HL-60 (cell line): ENCODE measurements around the gene ABHD8.

ENCODE experiments used
- GABPA ChIP-seq: IDR thresholded peaks from 2 replicates; pipeline ENCODE4 v1.6.1; 2012; ENCODE audit warnings: low read depth
- SPI1 ChIP-seq: IDR thresholded peaks from 2 replicates; pipeline ENCODE4 v1.6.1; 2012; ENCODE audit warnings: low read depth, mild to moderate bottlenecking, borderline replicate concordance
- TF ChIP-seq, protein P1 (sequence below): IDR thresholded peaks from one replicate; pipeline ENCODE4 v1.5.1; 2011; ENCODE audit warnings: low read length, control low read depth, inconsistent platforms; ENCODE audit not compliant: insufficient read depth
- TF ChIP-seq, protein P2 (sequence below): IDR thresholded peaks from 2 replicates; pipeline ENCODE4 v1.6.1; 2012; ENCODE audit warnings: low read depth; ENCODE audit not compliant: insufficient replicate concordance

DNA sequence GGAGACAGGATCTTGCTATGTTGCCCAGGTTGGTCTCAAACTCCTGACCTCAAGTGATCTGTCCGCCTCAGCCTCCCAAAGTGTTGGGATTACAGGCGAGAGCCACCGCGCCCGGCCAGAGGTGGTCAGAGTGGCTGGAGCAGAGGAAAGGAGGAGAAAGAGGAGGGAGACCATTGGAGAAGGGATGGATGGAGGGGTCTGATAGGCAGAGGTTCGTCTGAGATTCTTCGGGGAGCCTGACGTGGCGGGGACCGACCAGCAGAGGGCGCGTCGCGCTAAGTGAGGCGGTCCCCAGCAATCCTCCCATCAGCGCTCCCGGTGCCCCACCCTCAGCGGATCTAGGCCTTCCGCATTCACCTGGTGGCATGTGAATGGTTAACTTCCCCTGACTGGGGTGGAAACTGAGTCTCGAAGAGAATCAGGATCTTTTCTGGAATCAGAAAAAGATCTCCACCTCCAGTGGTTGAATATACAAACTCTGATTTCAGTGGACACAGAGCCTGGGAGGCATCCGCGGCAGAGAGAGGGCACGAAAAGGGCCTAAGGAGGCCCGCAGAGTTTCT lies 43.0 kb upstream of the ABHD8 start:
- TF ChIP-seq, protein P1, sequence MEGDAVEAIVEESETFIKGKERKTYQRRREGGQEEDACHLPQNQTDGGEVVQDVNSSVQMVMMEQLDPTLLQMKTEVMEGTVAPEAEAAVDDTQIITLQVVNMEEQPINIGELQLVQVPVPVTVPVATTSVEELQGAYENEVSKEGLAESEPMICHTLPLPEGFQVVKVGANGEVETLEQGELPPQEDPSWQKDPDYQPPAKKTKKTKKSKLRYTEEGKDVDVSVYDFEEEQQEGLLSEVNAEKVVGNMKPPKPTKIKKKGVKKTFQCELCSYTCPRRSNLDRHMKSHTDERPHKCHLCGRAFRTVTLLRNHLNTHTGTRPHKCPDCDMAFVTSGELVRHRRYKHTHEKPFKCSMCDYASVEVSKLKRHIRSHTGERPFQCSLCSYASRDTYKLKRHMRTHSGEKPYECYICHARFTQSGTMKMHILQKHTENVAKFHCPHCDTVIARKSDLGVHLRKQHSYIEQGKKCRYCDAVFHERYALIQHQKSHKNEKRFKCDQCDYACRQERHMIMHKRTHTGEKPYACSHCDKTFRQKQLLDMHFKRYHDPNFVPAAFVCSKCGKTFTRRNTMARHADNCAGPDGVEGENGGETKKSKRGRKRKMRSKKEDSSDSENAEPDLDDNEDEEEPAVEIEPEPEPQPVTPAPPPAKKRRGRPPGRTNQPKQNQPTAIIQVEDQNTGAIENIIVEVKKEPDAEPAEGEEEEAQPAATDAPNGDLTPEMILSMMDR: peak; percentile 98
- TF ChIP-seq GABPA (no peak), SPI1 (peak; percentile 12; the same call in 1 of the 2 replicates)
- TF ChIP-seq, protein P2, sequence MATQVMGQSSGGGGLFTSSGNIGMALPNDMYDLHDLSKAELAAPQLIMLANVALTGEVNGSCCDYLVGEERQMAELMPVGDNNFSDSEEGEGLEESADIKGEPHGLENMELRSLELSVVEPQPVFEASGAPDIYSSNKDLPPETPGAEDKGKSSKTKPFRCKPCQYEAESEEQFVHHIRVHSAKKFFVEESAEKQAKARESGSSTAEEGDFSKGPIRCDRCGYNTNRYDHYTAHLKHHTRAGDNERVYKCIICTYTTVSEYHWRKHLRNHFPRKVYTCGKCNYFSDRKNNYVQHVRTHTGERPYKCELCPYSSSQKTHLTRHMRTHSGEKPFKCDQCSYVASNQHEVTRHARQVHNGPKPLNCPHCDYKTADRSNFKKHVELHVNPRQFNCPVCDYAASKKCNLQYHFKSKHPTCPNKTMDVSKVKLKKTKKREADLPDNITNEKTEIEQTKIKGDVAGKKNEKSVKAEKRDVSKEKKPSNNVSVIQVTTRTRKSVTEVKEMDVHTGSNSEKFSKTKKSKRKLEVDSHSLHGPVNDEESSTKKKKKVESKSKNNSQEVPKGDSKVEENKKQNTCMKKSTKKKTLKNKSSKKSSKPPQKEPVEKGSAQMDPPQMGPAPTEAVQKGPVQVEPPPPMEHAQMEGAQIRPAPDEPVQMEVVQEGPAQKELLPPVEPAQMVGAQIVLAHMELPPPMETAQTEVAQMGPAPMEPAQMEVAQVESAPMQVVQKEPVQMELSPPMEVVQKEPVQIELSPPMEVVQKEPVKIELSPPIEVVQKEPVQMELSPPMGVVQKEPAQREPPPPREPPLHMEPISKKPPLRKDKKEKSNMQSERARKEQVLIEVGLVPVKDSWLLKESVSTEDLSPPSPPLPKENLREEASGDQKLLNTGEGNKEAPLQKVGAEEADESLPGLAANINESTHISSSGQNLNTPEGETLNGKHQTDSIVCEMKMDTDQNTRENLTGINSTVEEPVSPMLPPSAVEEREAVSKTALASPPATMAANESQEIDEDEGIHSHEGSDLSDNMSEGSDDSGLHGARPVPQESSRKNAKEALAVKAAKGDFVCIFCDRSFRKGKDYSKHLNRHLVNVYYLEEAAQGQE: no peak
